ENCODE measurements around the gene GID8.

Gene GID8

GRCh38 chr20:62965363-62965771 is 27.4 kb downstream of the GID8 start:
- peaks cover 1% of the 10 kb centered on the region for H3K36me3 Mint-ChIP-seq
- CTCF ChIA-PET = no interaction called here
- no peaks in the 10 kb centered on the region for H3K9me3 Mint-ChIP-seq
- H3K4me3 Mint-ChIP-seq = no peak overlapping the region
- no peaks in the 10 kb centered on the region for H3K4me1 Mint-ChIP-seq
- no peak for DNase-seq
- peaks cover 27% of the 10 kb centered on the region for H3K27me3 Mint-ChIP-seq
- no peak overlapping the region for H3K27ac Mint-ChIP-seq

- H3K9me3 Mint-ChIP-seq = no peaks in the 10 kb centered on the region
- no peak for DNase-seq
- H3K27ac Mint-ChIP-seq = no peak overlapping the region
- peaks cover 36% of the 10 kb centered on the region for H3K27me3 Mint-ChIP-seq
- CTCF ChIA-PET = no interaction called here
- peaks cover 2% of the 10 kb centered on the region for H3K4me1 Mint-ChIP-seq
- peaks cover 1% of the 10 kb centered on the region for H3K36me3 Mint-ChIP-seq
- no peak overlapping the region for H3K4me3 Mint-ChIP-seq
Observed at GRCh38 chr20:62966212-62967148, 28.5 kb downstream of the GID8 start.

- no peak for DNase-seq
- Mint-ChIP-seq H3K27ac (no peak overlapping the region), H3K4me3 (no peak overlapping the region), H3K36me3 (peaks cover 1% of the 10 kb centered on the region), H3K9me3 (no peaks in the 10 kb centered on the region), H3K4me1 (peaks cover 8% of the 10 kb centered on the region), H3K27me3 (peaks cover 43% of the 10 kb centered on the region)
- CTCF ChIA-PET = no interaction called here
Observed at GRCh38 chr20:62967149-62967501, 29.2 kb downstream of the GID8 start.

- CTCF ChIA-PET = no interaction called here
- no peaks in the 10 kb centered on the region for H3K9me3 Mint-ChIP-seq
- H3K27me3 Mint-ChIP-seq = peaks cover 50% of the 10 kb centered on the region
- H3K4me3 Mint-ChIP-seq = no peak overlapping the region
- H3K4me1 Mint-ChIP-seq = peaks cover 12% of the 10 kb centered on the region
- peaks cover 1% of the 10 kb centered on the region for H3K36me3 Mint-ChIP-seq
- DNase-seq = no peak
- H3K27ac Mint-ChIP-seq = no peak overlapping the region
Observed at GRCh38 chr20:62967628-62968351, 29.8 kb downstream of the GID8 start.

- CTCF ChIA-PET = no interaction called here
- Mint-ChIP-seq H3K9me3 (no peaks in the 10 kb centered on the region), H3K4me1 (peaks cover 12% of the 10 kb centered on the region), H3K36me3 (peaks cover 1% of the 10 kb centered on the region), H3K27ac (no peak overlapping the region), H3K4me3 (no peak overlapping the region), H3K27me3 (peaks cover 57% of the 10 kb centered on the region)
- no peak for DNase-seq
Observed at GRCh38 chr20:62968378-62969178, 30.6 kb downstream of the GID8 start.

- Mint-ChIP-seq H3K4me3 (no peak overlapping the region), H3K4me1 (peaks cover 12% of the 10 kb centered on the region), H3K36me3 (peaks cover 1% of the 10 kb centered on the region), H3K27me3 (peaks cover 64% of the 10 kb centered on the region), H3K9me3 (no peaks in the 10 kb centered on the region), H3K27ac (no peak overlapping the region)
- CTCF ChIA-PET = interaction anchor here (1.0 to 2.0 kb wide), 2 partner anchors 31 to 40 kb away, joined by 3 to 12 read pairs; no protein-coding TSS in a partner anchor
- DNase-seq = no peak
Observed at GRCh38 chr20:62969179-62969760, 31.3 kb downstream of the GID8 start.

- H3K9me3 Mint-ChIP-seq = no peaks in the 10 kb centered on the region
- no peak for DNase-seq
- H3K4me3 Mint-ChIP-seq = no peak overlapping the region
- H3K27ac Mint-ChIP-seq = no peak overlapping the region
- H3K4me1 Mint-ChIP-seq = peaks cover 12% of the 10 kb centered on the region
- H3K36me3 Mint-ChIP-seq = peaks cover 1% of the 10 kb centered on the region
- H3K27me3 Mint-ChIP-seq = peaks cover 71% of the 10 kb centered on the region
- CTCF ChIA-PET = interaction anchor here (0.8 to 2.0 kb wide), 5 partner anchors 16 to 95 kb away, joined by 3 to 12 read pairs (median 3); no protein-coding TSS in a partner anchor
Observed at GRCh38 chr20:62969939-62970306, 32.0 kb downstream of the GID8 start.

- CTCF ChIA-PET = interaction anchor here (0.8 to 2.0 kb wide), 5 partner anchors 9 to 96 kb away, joined by 3 to 12 read pairs (median 3); no protein-coding TSS in a partner anchor
- H3K27ac Mint-ChIP-seq = no peak overlapping the region
- DNase-seq = no peak
- H3K36me3 Mint-ChIP-seq = peaks cover 1% of the 10 kb centered on the region
- peaks cover 12% of the 10 kb centered on the region for H3K4me1 Mint-ChIP-seq
- peaks cover 74% of the 10 kb centered on the region for H3K27me3 Mint-ChIP-seq
- H3K4me3 Mint-ChIP-seq = no peak overlapping the region
- H3K9me3 Mint-ChIP-seq = no peaks in the 10 kb centered on the region
Observed at GRCh38 chr20:62970307-62971210, 32.6 kb downstream of the GID8 start.

- Mint-ChIP-seq H3K36me3 (no peaks in the 10 kb centered on the region), H3K27ac (peak overlapping the region; percentile 11), H3K9me3 (no peaks in the 10 kb centered on the region), H3K4me3 (no peak overlapping the region), H3K27me3 (peaks cover 80% of the 10 kb centered on the region), H3K4me1 (peaks cover 15% of the 10 kb centered on the region)
- no peak for DNase-seq
- CTCF ChIA-PET = interaction anchor here (1.3 to 2.0 kb wide), 4 partner anchors 8 to 38 kb away, joined by 3 to 12 read pairs (median 4); no protein-coding TSS in a partner anchor
Observed at GRCh38 chr20:62971211-62971949, 33.4 kb downstream of the GID8 start.

GRCh38 chr20:62971950-62972844 is 34.2 kb downstream of the GID8 start:
- H3K9me3 Mint-ChIP-seq = no peaks in the 10 kb centered on the region
- DNase-seq = peak; percentile 92
- H3K4me1 Mint-ChIP-seq = peaks cover 21% of the 10 kb centered on the region
- CTCF ChIA-PET = interaction anchor here (0.6 to 1.6 kb wide), 22 partner anchors 9 to 252 kb away, joined by 3 to 19 read pairs (median 3); no protein-coding TSS in a partner anchor
- peak overlapping the region; percentile 11 for H3K27ac Mint-ChIP-seq
- H3K36me3 Mint-ChIP-seq = no peaks in the 10 kb centered on the region
- no peak overlapping the region for H3K4me3 Mint-ChIP-seq
- peaks cover 81% of the 10 kb centered on the region for H3K27me3 Mint-ChIP-seq

- H3K4me3 Mint-ChIP-seq = no peak overlapping the region
- H3K27ac Mint-ChIP-seq = no peak overlapping the region
- H3K36me3 Mint-ChIP-seq = no peaks in the 10 kb centered on the region
- H3K27me3 Mint-ChIP-seq = peaks cover 86% of the 10 kb centered on the region
- H3K9me3 Mint-ChIP-seq = no peaks in the 10 kb centered on the region
- CTCF ChIA-PET = interaction anchor here (0.6 to 1.6 kb wide), 21 partner anchors 8 to 251 kb away, joined by 3 to 19 read pairs (median 3); no protein-coding TSS in a partner anchor
- DNase-seq = no peak
- peaks cover 30% of the 10 kb centered on the region for H3K4me1 Mint-ChIP-seq
Observed at GRCh38 chr20:62972845-62973745, 35.1 kb downstream of the GID8 start.

Measured in activated naive CD4-positive, alpha-beta T cell treated with anti-CD3 and anti-CD28 coated beads, Interleukin-2, amount 10 ng/mL, durations not matched to agents 7 days and 5 days (primary cell).